ENCODE data around the gene MCM5. TPM values are rescaled to one million over a fixed set of nuclear protein-coding genes. Genes with fewer than 3 reads are reported as not detected.
A peak's percentile ranks its signal among the peaks of the same experiment; 100 is the strongest.

MCM5 gene
- total and polyA plus RNA-seq, 2 of the 13 experiments (the other 11 are each of a cell fraction or from before 2014, with no cell fraction given), result 40.2 to 93.5 TPM

GRCh38 chr22:35350539-35351503 is 49.1 kb upstream of the MCM5 start (continued):
- TF ChIP-seq RFX5 (IDR thresholded peaks at IDR 0.05; ENCODE audit: low read depth, low read length), result no peak
- peak; percentile 58; the same call in 1 of the 2 replicates for TF ChIP-seq GATAD2A (CRISPR knock-in tag; IDR thresholded peaks at IDR 0.05)
- no peak for TF ChIP-seq ZNF382 (CRISPR knock-in tag; IDR thresholded peaks at IDR 0.05; ENCODE audit: borderline replicate concordance)
- TF ChIP-seq ELF3 (CRISPR knock-in tag; IDR thresholded peaks at IDR 0.05), result peak; percentile 58
- TF ChIP-seq NRL (CRISPR knock-in tag; IDR thresholded peaks at IDR 0.05; ENCODE audit: borderline replicate concordance), result peak; percentile 52; the same call in 1 of the 2 replicates
- TF ChIP-seq, protein P1, sequence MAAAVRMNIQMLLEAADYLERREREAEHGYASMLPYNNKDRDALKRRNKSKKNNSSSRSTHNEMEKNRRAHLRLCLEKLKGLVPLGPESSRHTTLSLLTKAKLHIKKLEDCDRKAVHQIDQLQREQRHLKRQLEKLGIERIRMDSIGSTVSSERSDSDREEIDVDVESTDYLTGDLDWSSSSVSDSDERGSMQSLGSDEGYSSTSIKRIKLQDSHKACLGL (CRISPR knock-in tag; IDR thresholded peaks at IDR 0.05), result 0 out of 2 replicates have a peak, but pooled peaks have one; percentile 42
- TF ChIP-seq, protein P2, sequence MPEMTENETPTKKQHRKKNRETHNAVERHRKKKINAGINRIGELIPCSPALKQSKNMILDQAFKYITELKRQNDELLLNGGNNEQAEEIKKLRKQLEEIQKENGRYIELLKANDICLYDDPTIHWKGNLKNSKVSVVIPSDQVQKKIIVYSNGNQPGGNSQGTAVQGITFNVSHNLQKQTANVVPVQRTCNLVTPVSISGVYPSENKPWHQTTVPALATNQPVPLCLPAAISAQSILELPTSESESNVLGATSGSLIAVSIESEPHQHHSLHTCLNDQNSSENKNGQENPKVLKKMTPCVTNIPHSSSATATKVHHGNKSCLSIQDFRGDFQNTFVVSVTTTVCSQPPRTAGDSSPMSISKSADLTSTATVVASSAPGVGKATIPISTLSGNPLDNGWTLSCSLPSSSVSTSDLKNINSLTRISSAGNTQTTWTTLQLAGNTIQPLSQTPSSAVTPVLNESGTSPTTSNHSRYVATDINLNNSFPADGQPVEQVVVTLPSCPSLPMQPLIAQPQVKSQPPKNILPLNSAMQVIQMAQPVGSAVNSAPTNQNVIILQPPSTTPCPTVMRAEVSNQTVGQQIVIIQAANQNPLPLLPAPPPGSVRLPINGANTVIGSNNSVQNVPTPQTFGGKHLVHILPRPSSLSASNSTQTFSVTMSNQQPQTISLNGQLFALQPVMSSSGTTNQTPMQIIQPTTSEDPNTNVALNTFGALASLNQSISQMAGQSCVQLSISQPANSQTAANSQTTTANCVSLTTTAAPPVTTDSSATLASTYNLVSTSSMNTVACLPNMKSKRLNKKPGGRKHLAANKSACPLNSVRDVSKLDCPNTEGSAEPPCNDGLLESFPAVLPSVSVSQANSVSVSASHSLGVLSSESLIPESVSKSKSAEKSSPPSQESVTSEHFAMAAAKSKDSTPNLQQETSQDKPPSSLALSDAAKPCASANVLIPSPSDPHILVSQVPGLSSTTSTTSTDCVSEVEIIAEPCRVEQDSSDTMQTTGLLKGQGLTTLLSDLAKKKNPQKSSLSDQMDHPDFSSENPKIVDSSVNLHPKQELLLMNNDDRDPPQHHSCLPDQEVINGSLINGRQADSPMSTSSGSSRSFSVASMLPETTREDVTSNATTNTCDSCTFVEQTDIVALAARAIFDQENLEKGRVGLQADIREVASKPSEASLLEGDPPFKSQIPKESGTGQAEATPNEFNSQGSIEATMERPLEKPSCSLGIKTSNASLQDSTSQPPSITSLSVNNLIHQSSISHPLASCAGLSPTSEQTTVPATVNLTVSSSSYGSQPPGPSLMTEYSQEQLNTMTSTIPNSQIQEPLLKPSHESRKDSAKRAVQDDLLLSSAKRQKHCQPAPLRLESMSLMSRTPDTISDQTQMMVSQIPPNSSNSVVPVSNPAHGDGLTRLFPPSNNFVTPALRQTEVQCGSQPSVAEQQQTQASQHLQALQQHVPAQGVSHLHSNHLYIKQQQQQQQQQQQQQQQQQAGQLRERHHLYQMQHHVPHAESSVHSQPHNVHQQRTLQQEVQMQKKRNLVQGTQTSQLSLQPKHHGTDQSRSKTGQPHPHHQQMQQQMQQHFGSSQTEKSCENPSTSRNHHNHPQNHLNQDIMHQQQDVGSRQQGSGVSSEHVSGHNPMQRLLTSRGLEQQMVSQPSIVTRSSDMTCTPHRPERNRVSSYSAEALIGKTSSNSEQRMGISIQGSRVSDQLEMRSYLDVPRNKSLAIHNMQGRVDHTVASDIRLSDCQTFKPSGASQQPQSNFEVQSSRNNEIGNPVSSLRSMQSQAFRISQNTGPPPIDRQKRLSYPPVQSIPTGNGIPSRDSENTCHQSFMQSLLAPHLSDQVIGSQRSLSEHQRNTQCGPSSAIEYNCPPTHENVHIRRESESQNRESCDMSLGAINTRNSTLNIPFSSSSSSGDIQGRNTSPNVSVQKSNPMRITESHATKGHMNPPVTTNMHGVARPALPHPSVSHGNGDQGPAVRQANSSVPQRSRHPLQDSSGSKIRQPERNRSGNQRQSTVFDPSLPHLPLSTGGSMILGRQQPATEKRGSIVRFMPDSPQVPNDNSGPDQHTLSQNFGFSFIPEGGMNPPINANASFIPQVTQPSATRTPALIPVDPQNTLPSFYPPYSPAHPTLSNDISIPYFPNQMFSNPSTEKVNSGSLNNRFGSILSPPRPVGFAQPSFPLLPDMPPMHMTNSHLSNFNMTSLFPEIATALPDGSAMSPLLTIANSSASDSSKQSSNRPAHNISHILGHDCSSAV (CRISPR knock-in tag; IDR thresholded peaks at IDR 0.05; ENCODE audit: borderline replicate concordance), result no peak
- TF ChIP-seq, protein P3, sequence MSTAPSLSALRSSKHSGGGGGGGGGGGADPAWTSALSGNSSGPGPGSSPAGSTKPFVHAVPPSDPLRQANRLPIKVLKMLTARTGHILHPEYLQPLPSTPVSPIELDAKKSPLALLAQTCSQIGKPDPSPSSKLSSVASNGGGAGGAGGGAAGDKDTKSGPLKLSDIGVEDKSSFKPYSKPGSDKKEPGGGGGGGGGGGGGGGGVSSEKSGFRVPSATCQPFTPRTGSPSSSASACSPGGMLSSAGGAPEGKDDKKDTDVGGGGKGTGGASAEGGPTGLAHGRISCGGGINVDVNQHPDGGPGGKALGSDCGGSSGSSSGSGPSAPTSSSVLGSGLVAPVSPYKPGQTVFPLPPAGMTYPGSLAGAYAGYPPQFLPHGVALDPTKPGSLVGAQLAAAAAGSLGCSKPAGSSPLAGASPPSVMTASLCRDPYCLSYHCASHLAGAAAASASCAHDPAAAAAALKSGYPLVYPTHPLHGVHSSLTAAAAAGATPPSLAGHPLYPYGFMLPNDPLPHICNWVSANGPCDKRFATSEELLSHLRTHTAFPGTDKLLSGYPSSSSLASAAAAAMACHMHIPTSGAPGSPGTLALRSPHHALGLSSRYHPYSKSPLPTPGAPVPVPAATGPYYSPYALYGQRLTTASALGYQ (CRISPR knock-in tag; IDR thresholded peaks at IDR 0.05), result peak; percentile 53; the same call in 1 of the 2 replicates
- TF ChIP-seq UBTF (CRISPR knock-in tag; IDR thresholded peaks at IDR 0.05), result 0 out of 2 replicates have a peak, but pooled peaks have one; percentile 24

All from HepG2 (cell line).